Measurements from ENCODE around the gene PHLDA3.

Gene PHLDA3

GRCh38 chr1:201429736-201430501, 39.1 kb downstream of the PHLDA3 start:
- no peak for TF ChIP-seq CTCF (IDR thresholded peaks at IDR 0.05; ENCODE audit: poor library complexity, severe bottlenecking)
- H3K36me3 ChIP-seq (ENCODE audit: low read depth): no peaks in the 10 kb centered on the region
- no peaks in the 10 kb centered on the region for H3K27me3 ChIP-seq (ENCODE audit: insufficient read depth, poor library complexity, severe bottlenecking)
- no peak overlapping the region for H3K27ac ChIP-seq (ENCODE audit: poor library complexity, severe bottlenecking)
- DNase-seq (ENCODE audit: low spot score) (no peak), ATAC-seq (ENCODE audit: low read depth) (no peak; the same call in 2 of the 3 replicates)
- H3K4me1 ChIP-seq (ENCODE audit: insufficient read depth, poor library complexity, severe bottlenecking): no peaks in the 10 kb centered on the region
- no peak overlapping the region for H3K4me3 ChIP-seq (ENCODE audit: severe bottlenecking)
- no peaks in the 10 kb centered on the region for H3K9me3 ChIP-seq (ENCODE audit: severe bottlenecking)

- H3K4me1 ChIP-seq (ENCODE audit: insufficient read depth, poor library complexity, severe bottlenecking): no peaks in the 10 kb centered on the region
- H3K36me3 ChIP-seq (ENCODE audit: low read depth): no peaks in the 10 kb centered on the region
- ATAC-seq (ENCODE audit: low read depth): 0 out of 3 replicates have a peak, but pooled peaks have one; percentile 32
- TF ChIP-seq CTCF (IDR thresholded peaks at IDR 0.05; ENCODE audit: poor library complexity, severe bottlenecking): no peak
- no peaks in the 10 kb centered on the region for H3K9me3 ChIP-seq (ENCODE audit: severe bottlenecking)
- DNase-seq (ENCODE audit: low spot score): no peak
- H3K4me3 ChIP-seq (ENCODE audit: severe bottlenecking): no peak overlapping the region
- no peaks in the 10 kb centered on the region for H3K27me3 ChIP-seq (ENCODE audit: insufficient read depth, poor library complexity, severe bottlenecking)
- no peak overlapping the region for H3K27ac ChIP-seq (ENCODE audit: poor library complexity, severe bottlenecking)
Observed at GRCh38 chr1:201427963-201428362, 41.0 kb downstream of the PHLDA3 start.

GRCh38 chr1:201426479-201427310, 42.3 kb downstream of the PHLDA3 start:
- Histone ChIP-seq H3K4me3 (ENCODE audit: severe bottlenecking) (no peak overlapping the region), H3K9me3 (ENCODE audit: severe bottlenecking) (no peaks in the 10 kb centered on the region), H3K27ac (ENCODE audit: poor library complexity, severe bottlenecking) (no peak overlapping the region), H3K4me1 (ENCODE audit: insufficient read depth, poor library complexity, severe bottlenecking) (no peaks in the 10 kb centered on the region), H3K27me3 (ENCODE audit: insufficient read depth, poor library complexity, severe bottlenecking) (no peaks in the 10 kb centered on the region), H3K36me3 (ENCODE audit: low read depth) (no peaks in the 10 kb centered on the region)
- ATAC-seq (ENCODE audit: low read depth) (no peak), DNase-seq (ENCODE audit: low spot score) (no peak)
- no peak for TF ChIP-seq CTCF (IDR thresholded peaks at IDR 0.05; ENCODE audit: poor library complexity, severe bottlenecking)

GRCh38 chr1:201424146-201424545, 44.8 kb downstream of the PHLDA3 start:
- ATAC-seq (ENCODE audit: low read depth) (no peak), DNase-seq (ENCODE audit: low spot score) (no peak)
- no peak overlapping the region for H3K4me3 ChIP-seq (ENCODE audit: severe bottlenecking)
- H3K27me3 ChIP-seq (ENCODE audit: insufficient read depth, poor library complexity, severe bottlenecking): no peaks in the 10 kb centered on the region
- H3K4me1 ChIP-seq (ENCODE audit: insufficient read depth, poor library complexity, severe bottlenecking): no peaks in the 10 kb centered on the region
- no peaks in the 10 kb centered on the region for H3K9me3 ChIP-seq (ENCODE audit: severe bottlenecking)
- H3K36me3 ChIP-seq (ENCODE audit: low read depth): no peaks in the 10 kb centered on the region
- TF ChIP-seq CTCF (IDR thresholded peaks at IDR 0.05; ENCODE audit: poor library complexity, severe bottlenecking): no peak
- H3K27ac ChIP-seq (ENCODE audit: poor library complexity, severe bottlenecking): no peak overlapping the region

Data from RWPE2 (cell line).